ES-I3 (cell line): ENCODE data around the gene JAZF1.

ENCODE experiments used
- H3K36me3 ChIP-seq: 2 replicates; pipeline ENCODE4 v1.6.1; 2013; ENCODE audit warnings: mild to moderate bottlenecking, low read length, control low read depth, moderate library complexity; ENCODE audit not compliant: insufficient read depth
- H3K4me1 ChIP-seq: 2 replicates; pipeline ENCODE4 v1.6.1; 2013; ENCODE audit warnings: mild to moderate bottlenecking, control low read depth, low read length; ENCODE audit not compliant: insufficient read depth
- H3K9ac ChIP-seq: 2 replicates; pipeline ENCODE4 v1.6.1; 2013; ENCODE audit warnings: low read depth, mild to moderate bottlenecking, low read length, moderate library complexity
- H3K9me3 ChIP-seq: 2 replicates; pipeline ENCODE4 v1.6.1; 2013; ENCODE audit warnings: mild to moderate bottlenecking, low read length, moderate library complexity; ENCODE audit not compliant: control insufficient read depth, insufficient read depth

JAZF1 gene

DNA sequence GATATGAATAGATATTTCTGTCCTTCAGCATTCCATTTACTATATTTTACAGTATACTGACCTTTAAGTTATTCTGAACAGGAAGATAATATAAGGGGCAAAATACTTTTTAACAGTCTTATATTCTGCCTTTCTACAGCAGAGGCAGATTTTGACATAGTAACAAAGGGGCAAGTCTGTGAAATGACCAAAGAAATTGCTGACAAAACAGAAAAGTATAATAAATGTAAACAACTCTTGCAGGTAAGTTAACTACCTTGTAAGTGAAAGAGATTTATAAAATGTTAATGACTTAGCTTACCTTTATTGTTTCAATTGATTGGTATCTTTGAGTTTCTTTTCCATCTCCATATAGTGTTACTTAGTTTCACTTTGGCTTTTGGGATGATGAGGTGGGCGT, 384.6 kb downstream of the JAZF1 start:
- H3K4me1 ChIP-seq: no peaks in the 10 kb centered on the region
- H3K36me3 ChIP-seq: peaks cover 2% of the 10 kb centered on the region; the same call in 1 of the 2 replicates
- H3K9ac ChIP-seq: no peak overlapping the region
- no peaks in the 10 kb centered on the region for H3K9me3 ChIP-seq

DNA sequence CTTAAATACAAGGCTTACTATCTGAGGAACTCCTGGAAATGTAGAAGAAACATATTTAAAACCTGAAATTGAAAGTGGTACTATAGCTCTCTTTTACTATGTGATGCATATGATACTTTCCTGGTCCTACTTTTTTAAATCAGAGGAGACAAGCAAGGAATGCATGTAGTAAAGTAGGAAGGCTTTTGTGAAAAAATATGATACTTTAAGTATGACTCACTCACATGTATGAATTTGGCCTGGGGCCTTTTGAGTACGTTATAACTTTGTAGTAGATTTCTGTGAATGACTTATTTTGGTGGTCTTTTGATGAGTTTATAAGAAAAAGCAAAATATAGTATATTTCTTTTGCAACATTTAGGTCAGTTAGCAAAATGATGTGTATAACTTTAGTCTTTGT, 386.8 kb downstream of the JAZF1 start:
- H3K4me1 ChIP-seq: no peaks in the 10 kb centered on the region
- no peaks in the 10 kb centered on the region for H3K9me3 ChIP-seq
- H3K36me3 ChIP-seq: peaks cover 2% of the 10 kb centered on the region; the same call in 1 of the 2 replicates
- H3K9ac ChIP-seq: no peak overlapping the region

DNA sequence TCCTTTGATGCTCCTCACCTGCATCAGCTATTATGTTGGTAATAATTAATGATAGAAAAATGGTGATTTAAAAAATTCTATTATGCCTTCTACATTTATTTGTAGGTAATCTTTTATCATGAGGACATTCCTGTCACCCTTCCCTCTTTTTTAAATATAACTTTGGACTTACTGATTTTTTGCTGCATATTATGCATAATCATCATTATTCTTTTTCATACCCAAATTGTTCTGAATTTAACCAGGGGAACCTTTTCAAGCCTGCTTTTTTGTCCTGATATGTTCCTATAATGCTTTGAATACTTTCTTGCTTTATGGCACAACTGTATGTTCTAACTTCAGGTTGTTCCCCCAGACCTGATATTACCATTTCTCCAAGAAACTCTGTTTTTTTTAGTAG, 392.2 kb downstream of the JAZF1 start:
- no peaks in the 10 kb centered on the region for H3K36me3 ChIP-seq
- no peaks in the 10 kb centered on the region for H3K4me1 ChIP-seq
- H3K9me3 ChIP-seq: no peaks in the 10 kb centered on the region
- no peak overlapping the region for H3K9ac ChIP-seq

DNA sequence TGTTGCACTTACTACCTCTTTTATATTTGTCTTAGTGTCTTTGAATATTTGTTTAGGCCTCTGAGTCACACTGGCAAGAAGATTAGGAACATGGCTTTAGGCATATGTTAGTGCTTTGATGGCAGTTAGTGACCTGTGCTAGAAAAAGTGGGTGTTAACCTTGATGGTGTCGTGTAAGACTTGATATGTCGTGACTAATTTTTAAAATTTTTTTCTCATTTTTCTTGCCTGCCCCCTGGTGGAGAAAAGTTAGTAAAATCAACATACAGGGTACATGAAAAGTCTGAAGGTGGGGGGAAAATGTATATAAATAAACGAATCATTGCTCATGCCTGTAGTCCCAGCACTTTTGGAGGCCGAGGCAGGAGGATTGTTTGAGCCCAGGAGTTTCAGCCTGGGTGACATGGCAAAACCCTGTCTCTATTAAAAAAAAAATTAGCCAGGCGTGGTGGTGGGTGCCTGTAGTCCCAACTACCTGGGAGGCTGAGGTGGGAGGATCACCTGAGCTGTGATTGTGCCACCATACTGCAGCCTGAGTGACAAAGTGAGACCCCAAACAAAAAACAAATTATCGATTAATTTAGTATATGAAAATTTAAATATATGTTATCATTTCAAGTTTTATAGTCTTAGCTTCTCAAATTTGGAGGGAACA, 396.1 kb downstream of the JAZF1 start:
- no peak overlapping the region for H3K9ac ChIP-seq
- no peaks in the 10 kb centered on the region for H3K4me1 ChIP-seq
- H3K36me3 ChIP-seq: no peaks in the 10 kb centered on the region
- H3K9me3 ChIP-seq: no peaks in the 10 kb centered on the region

DNA sequence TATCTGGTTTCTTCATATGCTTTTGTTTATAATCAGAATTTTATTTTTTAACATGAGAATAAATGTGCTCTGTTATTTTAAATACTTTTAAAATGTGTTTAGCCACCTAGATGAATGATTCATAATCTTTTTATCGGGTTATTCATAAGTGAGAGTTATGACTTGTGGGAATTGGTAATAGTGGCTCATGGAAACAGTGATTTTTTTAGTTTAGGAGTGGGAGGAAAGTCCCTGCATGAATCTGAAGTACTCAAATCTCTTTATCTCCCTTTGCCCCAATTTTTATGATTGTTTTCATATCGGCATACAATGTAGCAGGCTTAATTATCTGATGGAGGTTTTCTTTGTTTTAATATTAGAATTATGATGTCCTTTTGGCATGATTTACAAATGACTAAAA, 397.7 kb downstream of the JAZF1 start:
- Histone ChIP-seq H3K4me1 (no peaks in the 10 kb centered on the region), H3K36me3 (no peaks in the 10 kb centered on the region), H3K9me3 (no peaks in the 10 kb centered on the region), H3K9ac (no peak overlapping the region)

DNA sequence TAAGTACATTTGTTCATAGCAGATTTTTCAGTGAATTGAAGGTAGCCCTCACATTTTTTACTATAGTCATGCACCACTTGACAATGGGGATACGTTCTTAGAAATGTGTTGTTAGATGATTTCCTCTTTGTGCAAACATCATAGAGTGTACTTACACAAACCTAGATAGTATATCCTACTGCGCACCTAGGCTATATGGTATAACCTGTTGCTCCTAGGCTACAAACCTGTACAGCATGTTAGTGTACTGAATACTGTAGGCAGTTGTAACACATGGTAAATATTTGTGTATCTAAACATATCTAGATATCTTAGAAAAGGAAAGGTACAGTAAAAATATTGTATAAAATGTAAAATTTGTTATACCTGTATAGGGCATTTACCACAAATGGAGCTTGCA, 399.4 kb downstream of the JAZF1 start:
- H3K36me3 ChIP-seq: no peaks in the 10 kb centered on the region
- no peak overlapping the region for H3K9ac ChIP-seq
- no peaks in the 10 kb centered on the region for H3K9me3 ChIP-seq
- H3K4me1 ChIP-seq: no peaks in the 10 kb centered on the region
